ENCODE measurements around the gene TCTN3.
"Not testable (repeated sequence)": the region's sequence is repeated elsewhere in the genome, so short reads cannot be mapped to it uniquely, and the experiment has no call there.

The TCTN3 gene

GRCh38 chr10:95635319-95635733 is 58.4 kb downstream of the TCTN3 start:
- Histone ChIP-seq H3K4me3 (no peak overlapping the region), H3K27ac (no peak overlapping the region)
- TF ChIP-seq CTCF (IDR thresholded peaks at IDR 0.05) = no peak
- no peak for DNase-seq (ENCODE audit: low spot score)

GRCh38 chr10:95628786-95629185 is 64.9 kb downstream of the TCTN3 start:
- no peak for DNase-seq (ENCODE audit: low spot score)
- no peak for TF ChIP-seq CTCF (IDR thresholded peaks at IDR 0.05)

GRCh38 chr10:95626500-95626899 is 67.2 kb downstream of the TCTN3 start:
- no peak for TF ChIP-seq CTCF (IDR thresholded peaks at IDR 0.05)
- Histone ChIP-seq H3K4me3 (no peak overlapping the region), H3K27ac (no peak overlapping the region)
- no peak for DNase-seq (ENCODE audit: low spot score)

More at GRCh38 chr10:95628786-95629185, 64.9 kb downstream of the TCTN3 start:
- Histone ChIP-seq H3K27ac (no peak overlapping the region), H3K4me3 (no peak overlapping the region)

GRCh38 chr10:95620415-95620814 is 73.3 kb downstream of the TCTN3 start:
- not testable (repeated sequence) for DNase-seq (ENCODE audit: low spot score); H3K27ac ChIP-seq; H3K4me3 ChIP-seq

GRCh38 chr10:95618101-95618500 is 75.6 kb downstream of the TCTN3 start:
- Histone ChIP-seq H3K4me3 (no peak overlapping the region), H3K27ac (no peak overlapping the region)
- no peak for TF ChIP-seq CTCF (IDR thresholded peaks at IDR 0.05)
- DNase-seq (ENCODE audit: low spot score) = no peak

- Histone ChIP-seq H3K27ac (no peak overlapping the region), H3K4me3 (no peak overlapping the region)
- no peak for DNase-seq (ENCODE audit: low spot score)
- no peak for TF ChIP-seq CTCF (IDR thresholded peaks at IDR 0.05)
Observed at GRCh38 chr10:95616446-95616845, 77.3 kb downstream of the TCTN3 start.
